NCI-H2081 (cell line): ENCODE measurements around the gene SDC3.

Experiments used
- DNase-seq, 2 experiments: peaks; one replicate each; lab custom pipeline; 2025; lab: John Stamatoyannopoulos, UW

Gene SDC3

GRCh38 chr1:30888975-30889374, 19.6 kb downstream of the SDC3 start:
- DNase-seq: no peak

GRCh38 chr1:30888391-30888790, 20.2 kb downstream of the SDC3 start:
- DNase-seq: no peak

- no peak for DNase-seq
These were observed 20.9 kb downstream of the SDC3 start for GRCh38 chr1:30887485-30888315.

GRCh38 chr1:30886710-30887428, 21.7 kb downstream of the SDC3 start:
- no peak for DNase-seq

- no peak for DNase-seq
These were observed 22.7 kb downstream of the SDC3 start for GRCh38 chr1:30885570-30886522.

GRCh38 chr1:30884723-30885122, 23.8 kb downstream of the SDC3 start:
- no peak for DNase-seq

GRCh38 chr1:30883389-30884172, 25.0 kb downstream of the SDC3 start:
- DNase-seq: no peak

- no peak for DNase-seq
These were observed 25.7 kb downstream of the SDC3 start for GRCh38 chr1:30882678-30883388.

GRCh38 chr1:30881319-30882181, 27.0 kb downstream of the SDC3 start:
- DNase-seq: no peak

GRCh38 chr1:30880678-30881318, 27.8 kb downstream of the SDC3 start:
- no peak for DNase-seq

- DNase-seq: peak; percentile 54 to 75
These were observed 28.4 kb downstream of the SDC3 start for GRCh38 chr1:30879940-30880677.

GRCh38 chr1:30879126-30879786, 29.3 kb downstream of the SDC3 start:
- DNase-seq: peak in 1 of 2 experiments; percentile 56

GRCh38 chr1:30878559-30878958, 30.0 kb downstream of the SDC3 start:
- no peak for DNase-seq

- no peak for DNase-seq
These were observed 30.5 kb downstream of the SDC3 start for GRCh38 chr1:30878016-30878415.

- no peak for DNase-seq
These were observed 31.2 kb downstream of the SDC3 start for GRCh38 chr1:30877205-30877912.

GRCh38 chr1:30876451-30877204, 31.9 kb downstream of the SDC3 start:
- no peak for DNase-seq

- DNase-seq: no peak
These were observed 32.6 kb downstream of the SDC3 start for GRCh38 chr1:30875916-30876315.
